T-cell (primary cell): ENCODE results near the gene DNAH10. TPM values are rescaled to one million over a fixed set of nuclear protein-coding genes. Genes with fewer than 3 reads are reported as not detected.

Source experiments
- ATAC-seq, 4 experiments: fragments of 200-7000 bp in 3 of 4; fragments of 150-1000 bp in 1 of 4; cut with Tn5 transposase; replicated peaks in 1 of 4; 1 replicate in 3 of 4; 2 replicates in 1 of 4; pipeline ENCODE4 v1.10.0; 2021; ENCODE audit warnings: moderate library complexity in 3 of 4, mild to moderate bottlenecking in 2 of 4, moderate number of reproducible peaks in 1 of 4
- CTCF ChIA-PET, 2 donors: fragments of 300-600 bp; sonication (Branson Sonifier 250); formaldehyde crosslinking; loops; one replicate each; lab custom pipeline; 2022; ENCODE audit warnings: antibody characterized with exemption in 2 of 2; lab: Charles Lee
- POLR2A ChIA-PET, 2 donors: fragments of 300-600 bp; sonication (Branson Sonifier 250); formaldehyde crosslinking; loops; one replicate each; lab custom pipeline; 2022; ENCODE audit warnings: antibody characterized with exemption in 2 of 2; lab: Charles Lee
- DNase-seq, 35 experiments: peaks; one replicate each; pipeline versions ENCODE4 v3.0.0 to v3.0.0-alpha.2; 2013 to 2023
- H3K27ac ChIP-seq: one replicate; pipeline ENCODE4 v1.5.1; 2013; ENCODE audit warnings: low read length
- H3K27me3 ChIP-seq, 2 experiments: replicated peaks in 1 of 2; 1 replicate in 1 of 2; 2 replicates in 1 of 2; pipeline versions ENCODE4 v1.6.1 to v1.7.0; 2013; ENCODE audit warnings: low read length in 1 of 2, mixed read lengths in 1 of 2; ENCODE audit not compliant: control insufficient read depth in 2 of 2, insufficient read depth in 2 of 2; ENCODE audit errors: extremely low read depth in 1 of 2
- H3K36me3 ChIP-seq, 2 donors: 1 replicate in 1 of 2; 2 replicates in 1 of 2; pipeline versions ENCODE4 v1.6.1 to v1.7.0; 2013; ENCODE audit warnings: low read length in 1 of 2; ENCODE audit not compliant: control insufficient read depth in 2 of 2, insufficient read depth in 1 of 2; ENCODE audit errors: extremely low read depth in 1 of 2
- H3K4me1 ChIP-seq, 2 experiments: 1 replicate in 1 of 2; 2 replicates in 1 of 2; pipeline versions ENCODE4 v1.6.1 to v1.7.0; 2013; ENCODE audit warnings: low read length in 2 of 2, mixed read lengths in 1 of 2; ENCODE audit not compliant: insufficient read depth in 2 of 2, control insufficient read depth in 1 of 2; ENCODE audit errors: extremely low read depth in 1 of 2
- H3K4me3 ChIP-seq, 2 donors: 1 replicate in 1 of 2; 2 replicates in 1 of 2; pipeline versions ENCODE4 v1.5.1 to v1.7.0; 2013; ENCODE audit warnings: mild to moderate bottlenecking in 2 of 2, low read length in 1 of 2, moderate library complexity in 1 of 2; ENCODE audit not compliant: control insufficient read depth in 1 of 2; ENCODE audit errors: extremely low read depth in 1 of 2
- H3K9me3 ChIP-seq: 2 replicates; pipeline ENCODE4 v1.7.0; 2013
- H3K27ac Mint-ChIP-seq, 2 donors: one replicate each; pipeline ENCODE4 v1.8.0; 2020 to 2021; ENCODE audit warnings: mild to moderate bottlenecking in 2 of 2, mixed read lengths in 2 of 2
- H3K27me3 Mint-ChIP-seq, 2 donors: one replicate each; pipeline ENCODE4 v1.8.0; 2021 to 2022; ENCODE audit warnings: mixed read lengths in 2 of 2
- H3K36me3 Mint-ChIP-seq: one replicate; pipeline ENCODE4 v1.8.0; 2021; ENCODE audit warnings: mixed read lengths
- H3K4me1 Mint-ChIP-seq, 3 donors: one replicate each; pipeline ENCODE4 v1.8.0; 2020 to 2022; ENCODE audit warnings: mixed read lengths in 3 of 3, mild to moderate bottlenecking in 1 of 3
- H3K4me3 Mint-ChIP-seq, 3 donors: one replicate each; pipeline ENCODE4 v1.8.0; 2020 to 2022; ENCODE audit warnings: mild to moderate bottlenecking in 3 of 3, mixed read lengths in 3 of 3, moderate library complexity in 3 of 3
- H3K9me3 Mint-ChIP-seq, 3 donors: one replicate each; pipeline ENCODE4 v1.8.0; 2020 to 2022; ENCODE audit warnings: mixed read lengths in 3 of 3
- WGBS: methylation state at CpG from one replicate; pipeline ENCODE4 v1.1.5; 2013; ENCODE audit warnings: missing lambda C conversion rate; ENCODE audit not compliant: insufficient coverage; 5-methylcytosine and 5-hydroxymethylcytosine counted together
- total RNA-seq, 35 experiments: library from RNA in 6 of 35; stranded (reverse) in 6 of 35; fragments of 120-200 nt in 1 of 35; gene quantifications; one replicate each; pipeline versions ENCODE4 v1.2.1 to v1.2.4 and lab custom pipeline; 2013 to 2026

Gene DNAH10
- total RNA-seq, 5 donors from 2014 or later (not counting 1 experiment from before 2014, with no cell fraction given) = 0.08 to 0.32 (median 0.19) TPM

GRCh38 chr12:123726962-123727361 is 35.1 kb upstream of the DNAH10 start:
- no peak overlapping the region for H3K4me3 Mint-ChIP-seq
- H3K27me3 Mint-ChIP-seq = no peaks in the 10 kb centered on the region
- H3K36me3 Mint-ChIP-seq = peaks cover 44% of the 10 kb centered on the region
- H3K27ac ChIP-seq = no peak overlapping the region
- H3K4me1 ChIP-seq = peaks cover 5 to 8% of the 10 kb centered on the region in 2 experiments
- 100% methylated on average over 2 of the region's 2 CpGs for WGBS
- no peak overlapping the region for H3K27ac Mint-ChIP-seq
- POLR2A ChIA-PET = interaction anchor here in 1 of 2 donors (0.6 kb wide), 1 partner anchor 22 kb away, joined by 5 read pairs; no protein-coding TSS in a partner anchor
- ATAC-seq (no peak), DNase-seq (no peak)
- H3K9me3 ChIP-seq = no peaks in the 10 kb centered on the region
- H3K4me3 ChIP-seq = no peak overlapping the region
- H3K9me3 Mint-ChIP-seq = no peaks in the 10 kb centered on the region
- peaks cover 6 to 64% of the 10 kb centered on the region in 2 donors for H3K36me3 ChIP-seq
- no peaks in the 10 kb centered on the region for H3K27me3 ChIP-seq
- CTCF ChIA-PET = no interaction called here
- H3K4me1 Mint-ChIP-seq = peaks cover 5 to 14% (median 9%) of the 10 kb centered on the region in 3 donors

GRCh38 chr12:123727878-123728277 is 34.2 kb upstream of the DNAH10 start:
- POLR2A ChIA-PET = no interaction called here

GRCh38 chr12:123731596-123731995 is 30.5 kb upstream of the DNAH10 start:
- Histone ChIP-seq H3K9me3 (no peaks in the 10 kb centered on the region), H3K27me3 (no peaks in the 10 kb centered on the region), H3K4me3 (no peak overlapping the region), H3K4me1 (no peaks in the 10 kb centered on the region), H3K36me3 (peaks cover 11 to 83% of the 10 kb centered on the region in 2 donors), H3K27ac (no peak overlapping the region)
- Mint-ChIP-seq H3K27me3 (no peaks in the 10 kb centered on the region), H3K27ac (no peak overlapping the region), H3K36me3 (peaks cover 69% of the 10 kb centered on the region), H3K9me3 (no peaks in the 10 kb centered on the region), H3K4me3 (no peak overlapping the region), H3K4me1 (peaks cover 0 to 3% (median 0%) of the 10 kb centered on the region in 3 donors)
- ATAC-seq = no peak
- POLR2A ChIA-PET = no interaction called here
- WGBS = 100% methylated on average over 1 of the region's 2 CpGs
- CTCF ChIA-PET = no interaction called here
- no peak for DNase-seq

More at GRCh38 chr12:123727878-123728277, 34.2 kb upstream of the DNAH10 start:
- no peak for DNase-seq
- no peaks in the 10 kb centered on the region for H3K9me3 Mint-ChIP-seq
- no peak for ATAC-seq
- no peak overlapping the region for H3K27ac ChIP-seq
- no peak overlapping the region for H3K27ac Mint-ChIP-seq
- no CpG with 5 or more reads among the region's 3 CpGs for WGBS
- peaks cover 5 to 10% (median 9%) of the 10 kb centered on the region in 3 donors for H3K4me1 Mint-ChIP-seq
- H3K4me1 ChIP-seq = peaks cover 4 to 8% of the 10 kb centered on the region in 2 experiments
- H3K36me3 Mint-ChIP-seq = peaks cover 51% of the 10 kb centered on the region
- CTCF ChIA-PET = no interaction called here
- H3K27me3 Mint-ChIP-seq = no peaks in the 10 kb centered on the region
- H3K9me3 ChIP-seq = no peaks in the 10 kb centered on the region
- H3K36me3 ChIP-seq = peaks cover 6 to 65% of the 10 kb centered on the region in 2 donors
- no peak overlapping the region for H3K4me3 Mint-ChIP-seq
- H3K27me3 ChIP-seq = no peaks in the 10 kb centered on the region
- H3K4me3 ChIP-seq = no peak overlapping the region

- Mint-ChIP-seq H3K9me3 (no peaks in the 10 kb centered on the region), H3K27ac (no peak overlapping the region), H3K36me3 (peaks cover 72% of the 10 kb centered on the region), H3K4me1 (peaks cover 0 to 2% (median 0%) of the 10 kb centered on the region in 3 donors), H3K4me3 (no peak overlapping the region), H3K27me3 (no peaks in the 10 kb centered on the region)
- Histone ChIP-seq H3K4me3 (no peak overlapping the region), H3K4me1 (no peaks in the 10 kb centered on the region), H3K27ac (no peak overlapping the region), H3K36me3 (peaks cover 11 to 85% of the 10 kb centered on the region in 2 donors), H3K27me3 (no peaks in the 10 kb centered on the region), H3K9me3 (no peaks in the 10 kb centered on the region)
- ChIA-PET CTCF (no interaction called here), POLR2A (no interaction called here)
- no peak for DNase-seq
- 97% methylated on average over 12 of the region's 12 CpGs for WGBS
- ATAC-seq = no peak
Measured at GRCh38 chr12:123732251-123732650, 29.9 kb upstream of the DNAH10 start.

DNA sequence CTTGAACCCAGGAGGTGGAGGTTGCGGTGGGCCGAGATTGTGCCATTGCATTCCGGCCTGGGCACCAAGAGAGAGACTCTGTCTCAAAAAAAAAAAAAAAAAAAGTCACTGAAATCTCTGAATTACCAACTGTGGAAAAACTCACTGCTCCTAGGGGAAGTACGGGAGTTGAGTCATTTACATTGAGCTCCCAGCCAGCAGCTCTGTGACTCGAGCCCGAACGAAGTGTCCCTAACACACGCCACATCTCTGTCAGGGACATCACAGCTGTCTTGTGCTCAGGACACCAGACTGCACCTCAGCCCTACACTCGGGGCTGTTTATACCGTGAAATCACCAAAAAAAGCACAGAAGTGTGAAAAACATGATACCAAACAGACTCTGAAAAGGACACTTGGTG is 28.9 kb upstream of the DNAH10 start:
- POLR2A ChIA-PET = no interaction called here
- 96% methylated on average over 5 of the region's 10 CpGs for WGBS
- Histone ChIP-seq H3K27me3 (no peaks in the 10 kb centered on the region), H3K36me3 (peaks cover 5 to 79% of the 10 kb centered on the region in 2 donors), H3K9me3 (no peaks in the 10 kb centered on the region), H3K4me3 (no peak overlapping the region), H3K4me1 (no peaks in the 10 kb centered on the region), H3K27ac (no peak overlapping the region)
- CTCF ChIA-PET = interaction anchor here in 1 of 2 donors (0.7 kb wide), 1 partner anchor 15 kb away, joined by 5 read pairs; no protein-coding TSS in a partner anchor
- Mint-ChIP-seq H3K4me1 (peaks cover 0 to 2% (median 0%) of the 10 kb centered on the region in 3 donors), H3K9me3 (no peaks in the 10 kb centered on the region), H3K27ac (no peak overlapping the region), H3K36me3 (peaks cover 73% of the 10 kb centered on the region), H3K4me3 (no peak overlapping the region), H3K27me3 (no peaks in the 10 kb centered on the region)
- no peak for DNase-seq
- no peak for ATAC-seq

GRCh38 chr12:123734268-123734667 is 27.8 kb upstream of the DNAH10 start:
- H3K36me3 Mint-ChIP-seq = peaks cover 72% of the 10 kb centered on the region
- H3K4me3 ChIP-seq = no peak overlapping the region
- H3K9me3 Mint-ChIP-seq = no peaks in the 10 kb centered on the region
- ChIA-PET POLR2A (no interaction called here), CTCF (interaction anchor here in 1 of 2 donors (0.7 kb wide), 1 partner anchor 31 kb away, joined by 3 read pairs; no protein-coding TSS in a partner anchor)
- no peaks in the 10 kb centered on the region for H3K9me3 ChIP-seq
- ATAC-seq (no peak), DNase-seq (no peak)
- peaks cover 5 to 79% of the 10 kb centered on the region in 2 donors for H3K36me3 ChIP-seq
- 75% methylated on average over 4 of the region's 5 CpGs for WGBS
- H3K4me1 ChIP-seq = no peaks in the 10 kb centered on the region
- H3K4me1 Mint-ChIP-seq = peaks cover 0 to 2% (median 0%) of the 10 kb centered on the region in 3 donors
- no peak overlapping the region for H3K27ac Mint-ChIP-seq
- no peaks in the 10 kb centered on the region for H3K27me3 ChIP-seq
- no peaks in the 10 kb centered on the region for H3K27me3 Mint-ChIP-seq
- H3K4me3 Mint-ChIP-seq = no peak overlapping the region
- no peak overlapping the region for H3K27ac ChIP-seq
